Type B pancreatic cell (in vitro differentiated cells): ENCODE data around the gene ZNF816. TPM values are rescaled to one million over a fixed set of nuclear protein-coding genes. Genes with fewer than 3 reads are reported as not detected.
"Not testable (repeated sequence)": the region's sequence is repeated elsewhere in the genome, so short reads cannot be mapped to it uniquely, and the experiment has no call there.

ENCODE experiments used
- DNase-seq: peaks from one replicate; pipeline ENCODE4 v3.0.0; 2021; ENCODE audit warnings: mixed read lengths; ENCODE audit not compliant: unreplicated experiment; ENCODE audit errors: extremely low spot score
- H3K27ac Mint-ChIP-seq: 2 replicates; pipeline ENCODE4 v1.8.0; 2021; ENCODE audit warnings: mild to moderate bottlenecking, mixed read lengths
- H3K27me3 Mint-ChIP-seq: 2 replicates; pipeline ENCODE4 v1.8.0; 2021; ENCODE audit warnings: mixed read lengths
- H3K36me3 Mint-ChIP-seq: 2 replicates; pipeline ENCODE4 v1.8.0; 2021; ENCODE audit warnings: mixed read lengths
- H3K4me1 Mint-ChIP-seq: one replicate; pipeline ENCODE4 v1.8.0; 2021; ENCODE audit warnings: mixed read lengths; ENCODE audit not compliant: unreplicated experiment
- H3K4me3 Mint-ChIP-seq: 2 replicates; pipeline ENCODE4 v1.8.0; 2021; ENCODE audit warnings: mild to moderate bottlenecking, mixed read lengths
- H3K9me3 Mint-ChIP-seq: 2 replicates; pipeline ENCODE4 v1.8.0; 2021; ENCODE audit warnings: mixed read lengths
- total RNA-seq: library from RNA; stranded (reverse); gene quantifications from 2 replicates; pipeline ENCODE4 v1.2.1, GENCODE V29; 2021; ENCODE audit warnings: low replicate concordance
- TF ChIP-seq, protein P1 (sequence below): fragments of 200-600 bp; sonication (generic); conservative IDR thresholded peaks from 2 replicates; pipeline ENCODE4 v1.5.0; 2021; ENCODE audit warnings: antibody characterized with exemption, mild to moderate bottlenecking

The ZNF816 gene
- total RNA-seq, 1 donor from 2014 or later = 17.2 TPM

DNA sequence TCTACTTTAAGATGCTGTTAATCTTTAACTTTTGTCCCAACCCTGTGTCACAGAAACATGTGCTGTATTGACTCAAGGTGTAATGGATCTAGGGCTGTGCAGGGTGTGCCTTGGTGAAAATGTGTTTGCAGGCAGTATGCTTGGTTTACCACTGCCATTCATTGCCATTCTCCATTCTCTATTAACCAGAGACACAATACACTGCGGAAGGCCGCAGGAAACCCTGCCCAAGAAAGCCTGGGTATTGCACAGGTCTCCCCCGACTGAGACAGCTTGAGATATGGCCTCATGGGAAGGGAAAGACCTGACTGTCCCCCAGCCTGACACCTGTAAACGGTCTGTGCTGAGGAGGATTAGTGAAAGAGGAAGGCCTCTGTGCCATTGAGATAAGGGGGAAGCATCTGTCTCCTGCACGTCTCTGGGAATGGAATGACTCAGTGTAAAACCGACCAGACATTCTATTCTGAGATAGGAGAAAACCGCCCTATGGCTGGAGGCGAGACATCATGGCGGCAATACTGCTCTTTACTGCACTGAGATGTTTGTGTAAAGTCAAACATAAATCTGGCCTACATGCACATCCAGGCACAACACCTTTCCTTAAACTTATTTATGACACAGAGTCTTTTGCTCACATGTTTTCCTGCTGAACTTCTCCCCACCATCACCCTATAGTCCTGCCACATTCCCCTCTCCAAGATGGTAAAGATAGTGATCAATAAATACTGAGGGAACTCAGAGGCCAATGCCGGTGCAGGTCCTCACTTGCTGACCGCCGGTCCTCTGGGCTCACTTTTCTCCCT lies 26.3 kb downstream of the ZNF816 start:
- Mint-ChIP-seq H3K27ac (peak overlapping the region; percentile 98), H3K4me1 (peaks cover 20% of the 10 kb centered on the region), H3K4me3 (peak overlapping the region; percentile 76), H3K9me3 (peaks cover 16% of the 10 kb centered on the region), H3K27me3 (no peaks in the 10 kb centered on the region), H3K36me3 (peaks cover 23% of the 10 kb centered on the region)
- TF ChIP-seq, protein P1, sequence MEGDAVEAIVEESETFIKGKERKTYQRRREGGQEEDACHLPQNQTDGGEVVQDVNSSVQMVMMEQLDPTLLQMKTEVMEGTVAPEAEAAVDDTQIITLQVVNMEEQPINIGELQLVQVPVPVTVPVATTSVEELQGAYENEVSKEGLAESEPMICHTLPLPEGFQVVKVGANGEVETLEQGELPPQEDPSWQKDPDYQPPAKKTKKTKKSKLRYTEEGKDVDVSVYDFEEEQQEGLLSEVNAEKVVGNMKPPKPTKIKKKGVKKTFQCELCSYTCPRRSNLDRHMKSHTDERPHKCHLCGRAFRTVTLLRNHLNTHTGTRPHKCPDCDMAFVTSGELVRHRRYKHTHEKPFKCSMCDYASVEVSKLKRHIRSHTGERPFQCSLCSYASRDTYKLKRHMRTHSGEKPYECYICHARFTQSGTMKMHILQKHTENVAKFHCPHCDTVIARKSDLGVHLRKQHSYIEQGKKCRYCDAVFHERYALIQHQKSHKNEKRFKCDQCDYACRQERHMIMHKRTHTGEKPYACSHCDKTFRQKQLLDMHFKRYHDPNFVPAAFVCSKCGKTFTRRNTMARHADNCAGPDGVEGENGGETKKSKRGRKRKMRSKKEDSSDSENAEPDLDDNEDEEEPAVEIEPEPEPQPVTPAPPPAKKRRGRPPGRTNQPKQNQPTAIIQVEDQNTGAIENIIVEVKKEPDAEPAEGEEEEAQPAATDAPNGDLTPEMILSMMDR = no peak
- no peak for DNase-seq

DNA sequence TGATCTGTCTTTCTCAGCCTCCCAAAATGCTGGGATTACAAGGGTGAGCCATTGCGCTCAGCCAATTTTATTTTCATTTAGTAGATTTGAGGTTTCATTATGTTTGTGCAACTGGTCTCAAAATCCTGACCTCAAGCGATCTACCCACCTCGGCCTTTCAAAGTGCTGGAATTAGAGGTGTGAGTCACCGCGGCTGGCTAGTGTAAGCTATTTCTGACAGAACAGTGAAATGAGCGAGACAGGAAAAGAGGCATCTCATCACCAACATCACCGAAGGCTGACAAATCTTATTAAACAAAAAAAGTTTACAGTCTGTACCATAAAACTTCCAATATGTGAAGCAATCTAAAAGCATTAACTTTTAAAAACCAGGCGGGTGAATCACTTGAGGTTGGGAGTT lies 27.2 kb downstream of the ZNF816 start:
- peaks cover 23% of the 10 kb centered on the region for H3K36me3 Mint-ChIP-seq
- no peaks in the 10 kb centered on the region for H3K27me3 Mint-ChIP-seq
- no peak overlapping the region for H3K4me3 Mint-ChIP-seq
- peaks cover 16% of the 10 kb centered on the region for H3K9me3 Mint-ChIP-seq
- no peak for DNase-seq
- H3K27ac Mint-ChIP-seq = peak overlapping the region; percentile 98
- peaks cover 17% of the 10 kb centered on the region for H3K4me1 Mint-ChIP-seq
- TF ChIP-seq, protein P1 = no peak

DNA sequence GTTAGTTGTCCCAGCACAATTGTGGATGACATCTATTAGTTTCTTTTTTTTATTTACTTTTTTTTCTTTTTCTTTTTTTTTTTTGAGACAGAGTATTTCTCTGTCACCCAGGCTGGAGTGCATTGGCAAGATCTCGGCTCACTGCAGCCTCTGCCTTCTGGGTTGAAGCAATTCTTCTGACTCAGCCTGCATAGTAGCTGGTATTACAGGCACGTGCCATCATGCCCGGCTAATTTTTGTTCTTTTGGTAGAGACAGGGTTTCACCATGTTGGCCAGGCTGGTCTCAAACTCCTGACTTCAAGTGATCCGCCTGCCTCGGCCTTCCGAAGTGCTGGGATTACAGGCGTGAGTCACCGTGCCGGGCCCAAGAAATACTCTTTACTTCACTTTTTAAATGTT lies 38.0 kb downstream of the ZNF816 start:
- DNase-seq, H3K27me3 Mint-ChIP-seq, H3K9me3 Mint-ChIP-seq: not testable (repeated sequence)
- Mint-ChIP-seq H3K36me3 (peaks cover 25% of the 10 kb centered on the region), H3K4me3 (peak overlapping the region; percentile 42), H3K4me1 (peaks cover 26% of the 10 kb centered on the region), H3K27ac (peak overlapping the region; percentile 79)

DNA sequence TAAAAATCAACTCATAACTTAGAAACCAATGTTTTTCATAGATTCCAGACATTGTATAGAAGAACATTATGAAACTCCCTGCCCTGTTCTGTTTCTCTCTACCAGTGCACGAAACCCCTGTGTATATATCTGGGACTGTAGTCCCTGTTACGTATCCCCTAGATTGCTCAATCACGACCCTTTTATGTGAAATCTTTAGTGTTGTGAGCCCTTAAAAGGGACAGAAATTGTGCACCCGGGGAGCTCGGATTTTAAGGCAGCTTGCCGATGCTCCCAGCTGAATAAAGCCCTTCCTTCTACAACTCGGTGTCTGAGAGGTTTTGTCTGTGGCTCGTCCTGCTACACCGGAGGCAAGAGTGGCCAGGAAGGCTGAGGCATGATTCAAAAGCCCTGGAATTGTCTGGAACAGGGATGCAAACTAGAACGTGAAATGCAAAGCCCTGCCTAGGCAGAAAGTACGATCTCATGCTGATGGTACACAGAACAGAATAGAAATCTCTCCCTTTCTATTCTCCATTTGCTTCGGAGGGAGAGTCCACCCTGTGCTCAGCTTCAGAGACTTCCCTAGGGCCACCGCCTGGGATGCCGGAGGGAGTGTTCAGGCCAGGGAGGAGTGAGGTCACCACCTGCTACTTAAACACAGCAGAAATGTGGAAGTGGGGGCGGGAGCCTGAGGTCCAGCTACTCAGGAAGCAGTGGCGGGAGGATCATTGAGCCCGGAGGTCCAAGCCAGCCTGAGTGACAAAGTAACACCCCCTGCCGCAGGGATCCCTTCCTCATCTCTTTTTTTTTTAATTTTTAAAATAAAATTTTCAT lies 38.7 kb downstream of the ZNF816 start:
- no peak for DNase-seq

DNA sequence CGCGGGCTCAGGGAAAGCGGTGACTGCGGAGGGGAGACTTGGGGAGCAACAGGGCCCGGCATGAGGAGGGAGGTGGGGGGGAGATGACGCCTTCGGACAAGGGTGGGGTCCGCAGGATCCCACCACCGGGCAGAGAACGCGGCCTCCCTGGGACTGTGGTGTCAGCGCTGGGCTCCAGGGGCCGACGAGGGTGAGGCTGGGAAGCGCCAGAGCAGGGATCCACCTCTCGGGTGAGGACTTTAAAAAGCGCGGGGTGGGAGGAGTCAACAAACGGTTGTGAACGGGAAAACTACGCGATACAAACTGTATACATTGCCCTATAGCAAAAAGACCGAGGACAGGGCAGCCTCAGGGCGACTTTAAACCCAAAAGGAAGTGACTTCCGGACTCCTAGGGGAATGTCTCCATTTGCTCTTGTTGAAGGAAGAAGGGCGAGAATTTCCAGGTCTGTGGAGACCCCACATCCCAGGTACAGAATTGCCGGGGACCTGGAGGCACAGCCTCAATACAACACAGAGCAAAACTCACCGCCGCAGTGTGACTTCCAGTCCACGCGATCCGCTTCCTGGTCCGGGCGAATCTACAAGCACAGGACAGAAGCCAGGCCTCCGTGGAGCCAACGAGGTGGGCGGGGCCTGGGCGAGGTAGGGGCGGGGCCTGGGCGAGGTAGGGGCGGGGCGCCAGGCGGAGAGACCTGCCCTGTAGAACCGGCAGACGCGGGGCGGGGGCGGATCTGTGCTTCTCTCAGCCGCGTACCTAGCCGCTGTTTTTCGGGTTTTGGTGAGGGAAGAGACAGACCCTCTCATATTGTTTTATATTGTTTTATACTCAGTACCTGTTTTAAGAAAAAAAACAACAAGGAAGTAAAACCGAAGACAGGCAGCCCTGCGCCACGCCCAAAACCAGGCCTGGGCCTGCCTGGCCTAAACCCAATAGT lies 39.6 kb downstream of the ZNF816 start, which contains the start of gene ZNF888:
Gene ZNF888, minus strand, starts transcription at position 588 of the 937 bp plus-strand sequence. CDS start 5,555 bp downstream, outside the sequence.
- Mint-ChIP-seq H3K9me3 (no peaks in the 10 kb centered on the region), H3K4me3 (peak within 1 kb of the TSS; percentile 92), H3K36me3 (peaks cover 15% of the 10 kb centered on the region), H3K27me3 (no peaks in the 10 kb centered on the region), H3K4me1 (peaks cover 26% of the 10 kb centered on the region), H3K27ac (peak within 1 kb of the TSS; percentile 97)
- TF ChIP-seq, protein P1 = no peak
- DNase-seq = peak; percentile 92

More for the DNA sequence above, 38.7 kb downstream of the ZNF816 start:
- peaks cover 21% of the 10 kb centered on the region for H3K36me3 Mint-ChIP-seq
- H3K9me3 Mint-ChIP-seq = no peaks in the 10 kb centered on the region
- peak overlapping the region; percentile 97 for H3K27ac Mint-ChIP-seq
- H3K4me1 Mint-ChIP-seq = peaks cover 26% of the 10 kb centered on the region
- peak overlapping the region; percentile 92 for H3K4me3 Mint-ChIP-seq
- H3K27me3 Mint-ChIP-seq = no peaks in the 10 kb centered on the region
- TF ChIP-seq, protein P1 = no peak
